HEK293T (cell line): ENCODE results near the gene WDR13.

Source experiments
- CTCF ChIA-PET: fragments of 350-600 bp; formaldehyde crosslinking; extraction: SDS; loops from one replicate; lab custom pipeline; 2021; ENCODE audit warnings: antibody characterized with exemption, inconsistent platforms; lab: Yijun Ruan, JAX
- POLR2A ChIA-PET: fragments of 350-600 bp; formaldehyde crosslinking; extraction: SDS; loops from one replicate; lab custom pipeline; 2020; ENCODE audit warnings: antibody characterized with exemption, inconsistent platforms; lab: Yijun Ruan, JAX
- DNase-seq: peaks from one replicate; pipeline ENCODE4 v3.0.0; 2012; ENCODE audit warnings: mixed read lengths; ENCODE audit errors: extremely low spot score
- ARNT ChIP-seq: fragments of 450-650 bp; IDR thresholded peaks from 2 replicates; pipeline ENCODE4 v1.6.1; 2017; ENCODE audit warnings: mild to moderate bottlenecking
- BHLHE40 ChIP-seq: fragments of 450-650 bp; IDR thresholded peaks from 2 replicates; pipeline ENCODE4 v1.6.1; 2016; ENCODE audit warnings: mild to moderate bottlenecking, moderate library complexity, borderline replicate concordance
- CTBP1 ChIP-seq: fragments of 450-650 bp; IDR thresholded peaks from 2 replicates; pipeline ENCODE4 v1.6.1; 2016; ENCODE audit warnings: borderline replicate concordance
- ELF4 ChIP-seq: fragments of 450-650 bp; IDR thresholded peaks from 2 replicates; pipeline ENCODE4 v1.6.1; 2017; ENCODE audit warnings: antibody characterized with exemption
- FOXA1 ChIP-seq: fragments of 450-650 bp; IDR thresholded peaks from 2 replicates; pipeline ENCODE4 v1.6.1; 2016; ENCODE audit warnings: mild to moderate bottlenecking
- FOXK2 ChIP-seq: fragments of 450-650 bp; IDR thresholded peaks from 2 replicates; pipeline ENCODE4 v1.6.1; 2016; ENCODE audit warnings: mild to moderate bottlenecking
- FOXM1 ChIP-seq: fragments of 450-650 bp; IDR thresholded peaks from 2 replicates; pipeline ENCODE4 v1.6.1; 2017; ENCODE audit warnings: mild to moderate bottlenecking, borderline replicate concordance
- HDGF ChIP-seq: fragments of 450-650 bp; IDR thresholded peaks from 2 replicates; pipeline ENCODE4 v1.6.1; 2017; ENCODE audit warnings: antibody characterized with exemption, borderline replicate concordance
- L3MBTL2 ChIP-seq: fragments of 450-650 bp; conservative IDR thresholded peaks from 2 replicates; pipeline ENCODE4 v1.6.1; 2016; ENCODE audit warnings: mild to moderate bottlenecking
- LEF1 ChIP-seq: fragments of 450-650 bp; IDR thresholded peaks from 2 replicates; pipeline ENCODE4 v1.6.1; 2017; ENCODE audit warnings: mild to moderate bottlenecking, borderline replicate concordance
- NFRKB ChIP-seq: fragments of 450-650 bp; IDR thresholded peaks from 2 replicates; pipeline ENCODE4 v1.6.1; 2016; ENCODE audit warnings: mild to moderate bottlenecking, moderate library complexity
- PKNOX1 ChIP-seq: fragments of 450-650 bp; IDR thresholded peaks from 2 replicates; pipeline ENCODE4 v1.6.1; 2016
- SP1 ChIP-seq: fragments of 450-650 bp; IDR thresholded peaks from 2 replicates; pipeline ENCODE4 v1.6.1; 2017
- SUZ12 ChIP-seq: fragments of 450-650 bp; IDR thresholded peaks from 2 replicates; pipeline ENCODE4 v1.6.1; 2016; ENCODE audit warnings: mild to moderate bottlenecking
- TARDBP ChIP-seq: fragments of 450-650 bp; IDR thresholded peaks from 2 replicates; pipeline ENCODE4 v1.6.1; 2016
- ZNF384 ChIP-seq: fragments of 450-650 bp; IDR thresholded peaks from 2 replicates; pipeline ENCODE4 v1.6.1; 2016

Gene WDR13

GRCh38 chrX:48590203-48591103 lies 6.8 kb upstream of the WDR13 start:
- ChIA-PET CTCF (no interaction called here), POLR2A (interaction anchor here (1.5 kb wide), 1 partner anchor 8 kb away, joined by 6 read pairs; no protein-coding TSS in a partner anchor)
- DNase-seq, result no peak
- TF ChIP-seq PKNOX1 (no peak), TARDBP (no peak), CTBP1 (no peak), SUZ12 (no peak), FOXM1 (no peak)

GRCh38 chrX:48591255-48591791 lies 6.0 kb upstream of the WDR13 start:
- ChIA-PET CTCF (no interaction called here), POLR2A (no interaction called here)
- no peak for DNase-seq
- TF ChIP-seq FOXM1 (no peak), ELF4 (no peak), HDGF (no peak), L3MBTL2 (no peak), FOXA1 (no peak), CTBP1 (no peak), NFRKB (no peak), TARDBP (no peak), ARNT (no peak)

- ChIA-PET CTCF (no interaction called here), POLR2A (interaction anchor here (4.0 kb wide), 1 partner anchor 18 kb away, joined by 16 read pairs; the partner anchor contains the start of gene RBM3)
- DNase-seq, result no peak
Measured at GRCh38 chrX:48592971-48593370, 4.3 kb upstream of the WDR13 start.

GRCh38 chrX:48595929-48596328 lies 1.4 kb upstream of the WDR13 start:
- TF ChIP-seq ZNF384, result no peak
- no peak for TF ChIP-seq PKNOX1
- no peak for TF ChIP-seq LEF1
- no peak for TF ChIP-seq CTBP1
- TF ChIP-seq BHLHE40, result no peak
- no peak for TF ChIP-seq ARNT
- no peak for TF ChIP-seq ELF4
- TF ChIP-seq FOXA1, result no peak
- no peak for TF ChIP-seq FOXM1
- no peak for TF ChIP-seq NFRKB
- no peak for TF ChIP-seq SUZ12
- no peak for TF ChIP-seq TARDBP
- no peak for TF ChIP-seq HDGF
- no peak for TF ChIP-seq FOXK2
- no peak for TF ChIP-seq SP1
- TF ChIP-seq L3MBTL2, result no peak
- POLR2A ChIA-PET, result interaction anchor here (4.0 kb wide), 1 partner anchor 21 kb away, joined by 16 read pairs; the partner anchor contains the start of gene RBM3
- CTCF ChIA-PET, result no interaction called here
- no peak for DNase-seq

More at GRCh38 chrX:48592971-48593370, 4.3 kb upstream of the WDR13 start:
- TF ChIP-seq ZNF384 (no peak), NFRKB (no peak), FOXA1 (no peak), L3MBTL2 (no peak), LEF1 (no peak), FOXM1 (no peak), SUZ12 (no peak), ARNT (no peak), HDGF (no peak), SP1 (no peak), CTBP1 (no peak), BHLHE40 (no peak)

GRCh38 chrX:48598614-48599013 lies 1.3 kb downstream of the WDR13 start:
- POLR2A ChIA-PET, result interaction anchor here (0.5 to 1.0 kb wide), 6 partner anchors 8 to 68 kb away, joined by 3 to 9 read pairs (median 4); partner anchors contain the start of gene RBM3
- CTCF ChIA-PET, result no interaction called here
- no peak for DNase-seq
- TF ChIP-seq SP1 (no peak), ZNF384 (no peak)

GRCh38 chrX:48599341-48599740 lies 2.0 kb downstream of the WDR13 start:
- ChIA-PET POLR2A (no interaction called here), CTCF (no interaction called here)
- TF ChIP-seq FOXM1, result no peak
- no peak for TF ChIP-seq FOXK2
- no peak for TF ChIP-seq SUZ12
- TF ChIP-seq ELF4, result no peak
- TF ChIP-seq LEF1, result no peak
- no peak for TF ChIP-seq NFRKB
- TF ChIP-seq BHLHE40, result no peak
- no peak for TF ChIP-seq FOXA1
- no peak for TF ChIP-seq HDGF
- TF ChIP-seq ZNF384, result no peak
- TF ChIP-seq PKNOX1, result no peak
- no peak for TF ChIP-seq SP1
- no peak for TF ChIP-seq TARDBP
- TF ChIP-seq ARNT, result no peak
- TF ChIP-seq CTBP1, result no peak
- TF ChIP-seq L3MBTL2, result no peak
- no peak for DNase-seq
